ENCODE data around the gene NKX1-2.
A peak's percentile ranks its signal among the peaks of the same experiment; 100 is the strongest.

Gene NKX1-2

GRCh38 chr10:124461642-124462347, 12.0 kb upstream of the NKX1-2 start, which contains the start of gene LHPP:
TSS of gene LHPP (plus strand) at chr10:124461823. CDS start at chr10:124461863, 40 bp downstream.
- H3K4me3 ChIP-seq (ENCODE audit: low read depth, low read length), result peak within 1 kb of the TSS; percentile 74
- TF ChIP-seq, protein P1, sequence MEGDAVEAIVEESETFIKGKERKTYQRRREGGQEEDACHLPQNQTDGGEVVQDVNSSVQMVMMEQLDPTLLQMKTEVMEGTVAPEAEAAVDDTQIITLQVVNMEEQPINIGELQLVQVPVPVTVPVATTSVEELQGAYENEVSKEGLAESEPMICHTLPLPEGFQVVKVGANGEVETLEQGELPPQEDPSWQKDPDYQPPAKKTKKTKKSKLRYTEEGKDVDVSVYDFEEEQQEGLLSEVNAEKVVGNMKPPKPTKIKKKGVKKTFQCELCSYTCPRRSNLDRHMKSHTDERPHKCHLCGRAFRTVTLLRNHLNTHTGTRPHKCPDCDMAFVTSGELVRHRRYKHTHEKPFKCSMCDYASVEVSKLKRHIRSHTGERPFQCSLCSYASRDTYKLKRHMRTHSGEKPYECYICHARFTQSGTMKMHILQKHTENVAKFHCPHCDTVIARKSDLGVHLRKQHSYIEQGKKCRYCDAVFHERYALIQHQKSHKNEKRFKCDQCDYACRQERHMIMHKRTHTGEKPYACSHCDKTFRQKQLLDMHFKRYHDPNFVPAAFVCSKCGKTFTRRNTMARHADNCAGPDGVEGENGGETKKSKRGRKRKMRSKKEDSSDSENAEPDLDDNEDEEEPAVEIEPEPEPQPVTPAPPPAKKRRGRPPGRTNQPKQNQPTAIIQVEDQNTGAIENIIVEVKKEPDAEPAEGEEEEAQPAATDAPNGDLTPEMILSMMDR (IDR thresholded peaks at IDR 0.05; ENCODE audit: borderline replicate concordance, insufficient read depth, low read depth, low read length), result peak; percentile 21; the same call in 1 of the 2 replicates

DNA sequence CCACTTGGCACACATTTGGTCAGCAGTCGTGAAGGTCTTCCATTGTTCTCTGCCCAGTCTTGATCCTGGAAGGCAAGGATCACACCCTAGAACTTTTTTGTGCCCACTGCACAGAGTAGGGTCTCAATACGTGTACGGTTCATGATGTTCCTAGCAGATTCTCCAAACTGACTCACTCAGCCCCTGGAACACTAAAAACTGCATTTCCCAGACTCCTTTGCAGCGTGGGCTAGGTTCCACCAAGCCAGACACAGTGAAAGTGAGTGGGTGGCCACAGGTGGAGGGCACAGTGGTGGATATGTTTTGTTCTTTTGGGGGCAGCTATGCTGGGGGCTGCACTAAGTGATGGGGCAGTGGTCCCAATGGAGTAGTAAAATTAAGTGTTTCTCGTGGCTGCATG, 10.3 kb upstream of the NKX1-2 start:
- TF ChIP-seq, protein P1 (IDR thresholded peaks at IDR 0.05; ENCODE audit: borderline replicate concordance, insufficient read depth, low read depth, low read length), result no peak
- H3K4me3 ChIP-seq (ENCODE audit: low read depth, low read length), result no peak overlapping the region

GRCh38 chr10:124459395-124459794, 9.6 kb upstream of the NKX1-2 start:
- TF ChIP-seq, protein P1 (IDR thresholded peaks at IDR 0.05; ENCODE audit: borderline replicate concordance, insufficient read depth, low read depth, low read length), result no peak
- no peak overlapping the region for H3K4me3 ChIP-seq (ENCODE audit: low read depth, low read length)

DNA sequence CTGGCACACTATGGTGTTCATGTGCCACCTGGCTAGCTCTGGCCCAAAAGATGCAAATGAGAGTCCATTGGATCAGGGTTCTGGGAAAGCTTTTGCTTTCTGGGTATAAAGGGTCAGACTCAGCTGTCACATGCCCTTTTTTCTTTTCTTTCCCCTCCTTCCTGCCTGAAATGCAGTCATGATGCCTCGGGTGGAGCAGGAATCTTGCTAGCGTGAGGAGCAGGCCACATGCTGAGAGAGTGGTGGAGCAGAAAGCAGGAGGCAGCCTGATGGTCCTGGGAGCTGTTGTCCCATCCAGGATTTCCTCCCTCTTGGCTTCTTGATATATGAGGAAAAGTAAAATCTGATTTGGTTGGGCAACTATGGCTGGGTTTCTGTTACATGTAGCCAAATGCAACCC, 9.1 kb upstream of the NKX1-2 start:
- no peak overlapping the region for H3K4me3 ChIP-seq (ENCODE audit: low read depth, low read length)
- TF ChIP-seq, protein P1 (IDR thresholded peaks at IDR 0.05; ENCODE audit: borderline replicate concordance, insufficient read depth, low read depth, low read length), result no peak

- TF ChIP-seq, protein P1 (IDR thresholded peaks at IDR 0.05; ENCODE audit: borderline replicate concordance, insufficient read depth, low read depth, low read length), result no peak
- H3K4me3 ChIP-seq (ENCODE audit: low read depth, low read length), result no peak overlapping the region
These were observed 8.6 kb upstream of the NKX1-2 start for GRCh38 chr10:124458473-124458872.

DNA sequence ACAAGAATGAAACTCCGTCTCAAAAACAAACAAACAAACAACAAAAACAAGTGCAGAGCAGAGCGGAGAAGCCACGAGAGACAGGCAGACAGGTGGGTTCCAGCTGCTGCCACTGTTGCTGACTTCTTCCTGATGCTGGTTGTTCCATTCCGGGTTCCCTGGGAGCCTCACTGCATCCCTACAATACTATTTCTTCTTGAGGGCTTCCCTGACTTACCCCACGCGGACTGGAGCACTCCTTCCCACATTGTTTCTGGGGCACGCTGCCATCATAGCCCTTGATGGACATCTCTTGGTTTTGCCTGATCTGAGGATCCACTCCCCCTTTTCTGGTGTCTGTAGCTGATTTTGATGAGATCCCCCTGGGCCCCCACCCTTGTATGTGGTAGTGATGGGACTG, 5.6 kb upstream of the NKX1-2 start:
- H3K4me3 ChIP-seq (ENCODE audit: low read depth, low read length), result no peak overlapping the region
- TF ChIP-seq, protein P1 (IDR thresholded peaks at IDR 0.05; ENCODE audit: borderline replicate concordance, insufficient read depth, low read depth, low read length), result no peak

DNA sequence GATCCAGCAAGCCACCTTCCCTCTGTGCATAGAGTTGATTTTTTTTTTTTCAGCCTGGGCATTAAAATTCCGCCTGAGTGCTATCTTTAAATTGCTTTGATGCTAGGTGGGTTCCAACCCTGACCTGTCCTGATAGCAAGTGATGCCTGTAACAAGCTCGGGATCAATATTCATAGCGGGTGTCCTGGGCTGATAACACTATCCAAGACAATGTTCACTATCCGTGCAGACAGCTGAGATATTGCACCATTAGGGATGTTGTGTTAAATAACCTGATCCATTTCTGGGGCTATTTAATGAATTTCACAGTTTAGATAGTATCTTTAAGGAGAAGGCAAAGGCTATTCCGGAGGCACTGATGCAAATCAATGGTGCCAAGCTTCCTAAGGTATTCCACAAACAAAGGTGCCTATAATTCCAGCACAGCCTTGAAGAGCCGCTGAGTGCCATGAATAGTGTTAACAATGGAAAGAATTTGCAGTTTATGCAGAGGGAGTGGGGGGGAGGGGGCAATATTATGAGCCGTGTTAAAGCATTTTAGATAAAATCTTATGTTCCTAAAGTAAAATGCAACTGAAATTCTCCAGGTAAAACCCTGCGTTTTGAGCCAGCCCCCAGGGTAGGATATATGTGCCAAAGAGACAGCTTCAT, 4.2 kb upstream of the NKX1-2 start:
- TF ChIP-seq, protein P1 (IDR thresholded peaks at IDR 0.05; ENCODE audit: borderline replicate concordance, insufficient read depth, low read depth, low read length), result no peak
- H3K4me3 ChIP-seq (ENCODE audit: low read depth, low read length), result no peak overlapping the region
